CD4-positive, alpha-beta T cell treated with Interleukin-1 beta for 1 hour (primary cell): ENCODE results near the gene VKORC1.
"Not testable (repeated sequence)": the region's sequence is repeated elsewhere in the genome, so short reads cannot be mapped to it uniquely, and the experiment has no call there.

Source experiments
- DNase-seq, 2 donors: peaks; one replicate each; pipeline ENCODE4 v3.0.0-alpha.2; 2020 to 2022

VKORC1 gene

GRCh38 chr16:31106509-31107464, 12.2 kb upstream of the VKORC1 start:
- DNase-seq, result no peak

- peak; percentile 84 to 85 for DNase-seq
Observed at GRCh38 chr16:31105677-31106213, 11.1 kb upstream of the VKORC1 start.

GRCh38 chr16:31100876-31101641, 6.5 kb upstream of the VKORC1 start:
- not testable (repeated sequence) for DNase-seq

GRCh38 chr16:31099860-31100638, 5.5 kb upstream of the VKORC1 start:
- DNase-seq, result no peak

- DNase-seq, result no peak
Observed at GRCh38 chr16:31094088-31094423, 541 bp downstream of the VKORC1 start.

GRCh38 chr16:31093132-31093703, 1.4 kb downstream of the VKORC1 start:
- no peak for DNase-seq

GRCh38 chr16:31092330-31092729, 2.3 kb downstream of the VKORC1 start:
- no peak for DNase-seq

- DNase-seq, result no peak
Observed at GRCh38 chr16:31090540-31090939, 4.1 kb downstream of the VKORC1 start.

- no peak for DNase-seq
Observed at GRCh38 chr16:31089199-31089598, 5.4 kb downstream of the VKORC1 start.

GRCh38 chr16:31088459-31089183, 6.0 kb downstream of the VKORC1 start, which contains the start of gene PRSS53:
PRSS53 (minus strand) TSS chr16:31088943; CDS start chr16:31088809, 134 bp downstream.
- no peak for DNase-seq

GRCh38 chr16:31087971-31088370, 6.6 kb downstream of the VKORC1 start:
- no peak for DNase-seq

GRCh38 chr16:31087481-31087880, 7.1 kb downstream of the VKORC1 start:
- DNase-seq, result no peak

- DNase-seq, result no peak
Observed at GRCh38 chr16:31086629-31086906, 8.0 kb downstream of the VKORC1 start.

- no peak for DNase-seq
Observed at GRCh38 chr16:31085873-31086628, 8.5 kb downstream of the VKORC1 start.

- no peak for DNase-seq
Observed at GRCh38 chr16:31085411-31085810, 9.2 kb downstream of the VKORC1 start.

GRCh38 chr16:31084584-31085302, 9.9 kb downstream of the VKORC1 start:
- DNase-seq, result no peak

- DNase-seq, result no peak
Observed at GRCh38 chr16:31083981-31084380, 10.6 kb downstream of the VKORC1 start.

GRCh38 chr16:31083556-31083955, 11.0 kb downstream of the VKORC1 start:
- DNase-seq, result no peak

- no peak for DNase-seq
Observed at GRCh38 chr16:31083081-31083480, 11.5 kb downstream of the VKORC1 start.

- no peak for DNase-seq
Observed at GRCh38 chr16:31082368-31083045, 12.1 kb downstream of the VKORC1 start.
